PC-9 (cell line): Measurements from ENCODE around the gene COLGALT1.

ENCODE experiments used
- CTCF ChIP-seq: fragments of 200-600 bp; sonication (generic); conservative IDR thresholded peaks from 2 replicates; pipeline ENCODE4 v1.6.1; 2017; ENCODE audit warnings: mixed run types, antibody characterized with exemption, mild to moderate bottlenecking, moderate library complexity
- EZH2 ChIP-seq: fragments of 200-600 bp; sonication (generic); IDR thresholded peaks from 2 replicates; pipeline ENCODE4 v1.8.0; 2017; ENCODE audit warnings: antibody characterized with exemption, low read depth

- TF ChIP-seq EZH2 (no peak), CTCF (no peak)
Observed at GRCh38 chr19:17627921-17628320, 72.5 kb downstream of the COLGALT1 start.
